ENCODE data around the gene RP9.
"Not testable (repeated sequence)": the region's sequence is repeated elsewhere in the genome, so short reads cannot be mapped to it uniquely, and the experiment has no call there.

RP9 gene

GRCh38 chr7:33128631-33128989, 19.4 kb upstream of the RP9 start:
- H3K9me3 Mint-ChIP-seq = no peaks in the 10 kb centered on the region
- no peaks in the 10 kb centered on the region for H3K27me3 Mint-ChIP-seq
- peaks cover 17 to 27% of the 10 kb centered on the region in 2 donors for H3K4me1 Mint-ChIP-seq (ENCODE audit: low read depth in 2 of 2)
- ATAC-seq (replicated peaks) (no peak), DNase-seq (no peak)
- H3K36me3 Mint-ChIP-seq (ENCODE audit: insufficient read depth) = peaks cover 8% of the 10 kb centered on the region
- H3K27ac Mint-ChIP-seq = peak overlapping the region; percentile 93
- peak overlapping the region; percentile 96 to 98 for H3K4me3 Mint-ChIP-seq

GRCh38 chr7:33127085-33127484, 17.9 kb upstream of the RP9 start:
- ATAC-seq (replicated peaks) = no peak
- no peak for DNase-seq
- Mint-ChIP-seq H3K4me1 (ENCODE audit: low read depth in 2 of 2) (peaks cover 17 to 21% of the 10 kb centered on the region in 2 donors), H3K36me3 (ENCODE audit: insufficient read depth) (peaks cover 8% of the 10 kb centered on the region), H3K4me3 (no peak overlapping the region), H3K9me3 (no peaks in the 10 kb centered on the region), H3K27me3 (peaks cover 5 to 7% of the 10 kb centered on the region in 2 donors), H3K27ac (no peak overlapping the region)

GRCh38 chr7:33118383-33118782, 9.2 kb upstream of the RP9 start:
- H3K36me3 Mint-ChIP-seq (ENCODE audit: insufficient read depth) = no peaks in the 10 kb centered on the region
- ATAC-seq (replicated peaks) (no peak), DNase-seq (no peak)
- no peak overlapping the region for H3K4me3 Mint-ChIP-seq
- H3K9me3 Mint-ChIP-seq = peaks cover 4 to 11% of the 10 kb centered on the region in 2 donors
- no peak overlapping the region for H3K27ac Mint-ChIP-seq
- H3K27me3 Mint-ChIP-seq = peaks cover 66 to 68% of the 10 kb centered on the region in 2 donors
- no peaks in the 10 kb centered on the region for H3K4me1 Mint-ChIP-seq (ENCODE audit: low read depth in 2 of 2)

GRCh38 chr7:33114976-33115375, 5.8 kb upstream of the RP9 start:
- Mint-ChIP-seq H3K9me3 (peaks cover 4 to 11% of the 10 kb centered on the region in 2 donors), H3K27me3 (peaks cover 58 to 70% of the 10 kb centered on the region in 2 donors), H3K4me1 (ENCODE audit: low read depth in 2 of 2) (no peaks in the 10 kb centered on the region), H3K4me3 (no peak overlapping the region), H3K27ac (no peak overlapping the region), H3K36me3 (ENCODE audit: insufficient read depth) (no peaks in the 10 kb centered on the region)
- no peak for ATAC-seq (replicated peaks)
- no peak for DNase-seq

GRCh38 chr7:33111614-33112013, 2.4 kb upstream of the RP9 start:
- H3K27me3 Mint-ChIP-seq = peaks cover 32 to 45% of the 10 kb centered on the region in 2 donors
- peaks cover 12 to 15% of the 10 kb centered on the region in 2 donors for H3K4me1 Mint-ChIP-seq (ENCODE audit: low read depth in 2 of 2)
- no peak overlapping the region for H3K27ac Mint-ChIP-seq
- H3K4me3 Mint-ChIP-seq = no peak overlapping the region
- H3K36me3 Mint-ChIP-seq (ENCODE audit: insufficient read depth) = no peaks in the 10 kb centered on the region
- H3K9me3 Mint-ChIP-seq = no peaks in the 10 kb centered on the region
- DNase-seq = no peak
- no peak for ATAC-seq (replicated peaks)

GRCh38 chr7:33109758-33110238, 594 bp upstream of the RP9 start:
- DNase-seq = no peak
- no peaks in the 10 kb centered on the region for H3K9me3 Mint-ChIP-seq
- peaks cover 18 to 26% of the 10 kb centered on the region in 2 donors for H3K4me1 Mint-ChIP-seq (ENCODE audit: low read depth in 2 of 2)
- H3K27me3 Mint-ChIP-seq = peaks cover 24 to 40% of the 10 kb centered on the region in 2 donors
- peak overlapping the region; percentile 81 to 86 for H3K4me3 Mint-ChIP-seq
- no peaks in the 10 kb centered on the region for H3K36me3 Mint-ChIP-seq (ENCODE audit: insufficient read depth)
- no peak for ATAC-seq (replicated peaks)
- no peak overlapping the region for H3K27ac Mint-ChIP-seq

- H3K9me3 Mint-ChIP-seq = no peaks in the 10 kb centered on the region
- peak overlapping the region; percentile 68 to 82 for H3K27ac Mint-ChIP-seq
- peaks cover under 1% of the 10 kb centered on the region for H3K36me3 Mint-ChIP-seq (ENCODE audit: insufficient read depth)
- DNase-seq = peak in 2 of 3 experiments; percentile 4 to 7
- H3K4me1 Mint-ChIP-seq (ENCODE audit: low read depth in 2 of 2) = peaks cover 20 to 34% of the 10 kb centered on the region in 2 donors
- peak overlapping the region; percentile 81 to 86 for H3K4me3 Mint-ChIP-seq
- ATAC-seq (replicated peaks) = peak; percentile 9
- peaks cover 13 to 27% of the 10 kb centered on the region in 2 donors for H3K27me3 Mint-ChIP-seq
Observed at GRCh38 chr7:33108554-33109004, 625 bp downstream of the RP9 start.

- ATAC-seq (replicated peaks) (peak; percentile 32), DNase-seq (peak; percentile 51 to 60 (median 54))
- H3K36me3 Mint-ChIP-seq (ENCODE audit: insufficient read depth) = peaks cover 12% of the 10 kb centered on the region
- H3K27me3 Mint-ChIP-seq = peaks cover 6 to 18% of the 10 kb centered on the region in 2 donors
- peak overlapping the region in 1 of 2 donors; percentile 82 for H3K27ac Mint-ChIP-seq
- H3K4me3 Mint-ChIP-seq = peak overlapping the region; percentile 81 to 86
- no peaks in the 10 kb centered on the region for H3K9me3 Mint-ChIP-seq
- H3K4me1 Mint-ChIP-seq (ENCODE audit: low read depth in 2 of 2) = peaks cover 20 to 37% of the 10 kb centered on the region in 2 donors
Observed at GRCh38 chr7:33107136-33108066, 1.8 kb downstream of the RP9 start.

GRCh38 chr7:33101906-33102305, 7.3 kb downstream of the RP9 start:
- H3K36me3 Mint-ChIP-seq (ENCODE audit: insufficient read depth) = peaks cover 43% of the 10 kb centered on the region
- no peak overlapping the region for H3K27ac Mint-ChIP-seq
- peaks cover 9 to 25% of the 10 kb centered on the region in 2 donors for H3K4me1 Mint-ChIP-seq (ENCODE audit: low read depth in 2 of 2)
- H3K27me3 Mint-ChIP-seq = no peaks in the 10 kb centered on the region
- ATAC-seq (replicated peaks) (no peak), DNase-seq (no peak)
- no peak overlapping the region for H3K4me3 Mint-ChIP-seq
- H3K9me3 Mint-ChIP-seq = no peaks in the 10 kb centered on the region

GRCh38 chr7:33100770-33101169, 8.4 kb downstream of the RP9 start:
- H3K4me3 Mint-ChIP-seq = no peak overlapping the region
- H3K27me3 Mint-ChIP-seq = no peaks in the 10 kb centered on the region
- peaks cover 54% of the 10 kb centered on the region for H3K36me3 Mint-ChIP-seq (ENCODE audit: insufficient read depth)
- no peak for ATAC-seq (replicated peaks)
- DNase-seq = no peak
- no peaks in the 10 kb centered on the region for H3K9me3 Mint-ChIP-seq
- peaks cover 3 to 17% of the 10 kb centered on the region in 2 donors for H3K4me1 Mint-ChIP-seq (ENCODE audit: low read depth in 2 of 2)
- no peak overlapping the region for H3K27ac Mint-ChIP-seq

- H3K4me1 Mint-ChIP-seq (ENCODE audit: low read depth in 2 of 2) = peaks cover 0 to 9% of the 10 kb centered on the region in 2 donors
- no peak overlapping the region for H3K4me3 Mint-ChIP-seq
- H3K9me3 Mint-ChIP-seq = no peaks in the 10 kb centered on the region
- peak overlapping the region in 1 of 2 donors; percentile 75 for H3K27ac Mint-ChIP-seq
- no peaks in the 10 kb centered on the region for H3K27me3 Mint-ChIP-seq
- no peak for ATAC-seq (replicated peaks)
- H3K36me3 Mint-ChIP-seq (ENCODE audit: insufficient read depth) = peaks cover 63% of the 10 kb centered on the region
- DNase-seq = no peak
Observed at GRCh38 chr7:33099154-33099940, 9.9 kb downstream of the RP9 start.

GRCh38 chr7:33094745-33095275, 14.4 kb downstream of the RP9 start:
- H3K9me3 Mint-ChIP-seq; ATAC-seq (replicated peaks); DNase-seq; H3K4me1 Mint-ChIP-seq (ENCODE audit: low read depth in 2 of 2); H3K27ac Mint-ChIP-seq; H3K27me3 Mint-ChIP-seq; H3K4me3 Mint-ChIP-seq: not testable (repeated sequence)
- peaks cover 60% of the 10 kb centered on the region for H3K36me3 Mint-ChIP-seq (ENCODE audit: insufficient read depth)

GRCh38 chr7:33093266-33093665, 15.9 kb downstream of the RP9 start:
- Mint-ChIP-seq H3K27me3 (no peaks in the 10 kb centered on the region), H3K9me3 (no peaks in the 10 kb centered on the region), H3K4me1 (ENCODE audit: low read depth in 2 of 2) (no peaks in the 10 kb centered on the region), H3K4me3 (no peak overlapping the region), H3K36me3 (ENCODE audit: insufficient read depth) (peaks cover 46% of the 10 kb centered on the region), H3K27ac (peak overlapping the region in 1 of 2 donors; percentile 16)
- ATAC-seq (replicated peaks) (no peak), DNase-seq (no peak)

Data from effector memory CD8-positive, alpha-beta T cell (primary cell).